ENCODE results near the gene NEK8. TPM values are rescaled to one million over a fixed set of nuclear protein-coding genes. Genes with fewer than 3 reads are reported as not detected.

Gene NEK8
- total and polyA plus RNA-seq, 9 of the 15 experiments (the other 6 are each of a cell fraction or from before 2014, with no cell fraction given): 0.98 to 16.6 (median 4.6) TPM

DNA sequence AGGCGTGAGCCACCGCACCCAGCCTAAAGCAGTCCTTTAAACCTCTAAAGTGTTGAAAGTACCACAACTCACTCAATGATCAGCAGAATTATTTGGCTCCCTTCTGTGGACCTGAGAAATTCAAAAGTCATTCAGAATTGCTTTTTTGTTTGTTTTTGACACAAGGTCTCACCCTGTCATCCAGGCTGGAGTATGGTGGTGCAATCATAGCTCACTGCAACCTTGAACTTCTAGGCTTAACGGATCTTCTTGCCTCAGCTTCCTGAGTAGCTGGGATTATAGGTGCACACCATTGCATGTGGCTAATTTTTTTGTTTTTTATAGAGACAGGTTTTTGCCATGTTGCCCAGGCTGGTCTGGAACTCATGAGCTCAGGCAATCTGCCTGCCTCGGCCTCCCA, 59.5 kb downstream of the NEK8 start:
- Histone ChIP-seq H3K9me1 (ENCODE audit: control insufficient read depth, insufficient read depth, low read length) (no peaks in the 10 kb centered on the region), H3K27me3 (ENCODE audit: control insufficient read depth in 2 of 2, insufficient read depth in 2 of 2, low read length in 2 of 2) (no peaks in the 10 kb centered on the region), H3K36me3 (ENCODE audit: control insufficient read depth, insufficient read depth, low read length) (peaks cover 39% of the 10 kb centered on the region), H3K79me2 (ENCODE audit: control insufficient read depth, insufficient read depth, low read length) (peaks cover 59% of the 10 kb centered on the region), H4K20me1 (replicated peaks; ENCODE audit: control insufficient read depth, insufficient read depth, low read length) (no peaks in the 10 kb centered on the region), H3K4me2 (ENCODE audit: insufficient read depth, low read length) (no peak overlapping the region), H3K9ac (ENCODE audit: insufficient read depth in 1 of 2, low read depth in 2 of 2, low read length in 2 of 2) (no peak overlapping the region; a peak in 1 of 4 replicates), H3K4me3 (no peak overlapping the region), H3K9me3 (replicated peaks; ENCODE audit: control insufficient read depth, insufficient read depth, low read depth, low read length) (no peaks in the 10 kb centered on the region), H2AFZ (ENCODE audit: low read depth, low read length) (no peak overlapping the region), H3K4me1 (replicated peaks in 1 of 2; ENCODE audit: control insufficient read depth in 2 of 2, insufficient read depth in 2 of 2, low read length in 2 of 2) (peaks cover 0 to 6% of the 10 kb centered on the region in 2 experiments; a peak in 4 of 5 replicates), H3K27ac (ENCODE audit: extremely low read depth, low read depth, low read length) (no peak overlapping the region; the same call in 2 of the 3 replicates)
- DNase-seq (ENCODE audit: extremely low read depth in 1 of 4, low spot score in 3 of 4) (no peak), ATAC-seq (no peak), FAIRE-seq (no peak)
- WGBS (ENCODE audit: insufficient coverage, low coverage, missing lambda C conversion rate): 84% methylated on average over 4 of the region's 4 CpGs
- POLR2A ChIA-PET: interaction anchor here (1.0 to 1.1 kb wide), 2 partner anchors 34 to 109 kb away, joined by 3 read pairs; partner anchors contain the start of gene FLOT2
- TF ChIP-seq, protein P1, sequence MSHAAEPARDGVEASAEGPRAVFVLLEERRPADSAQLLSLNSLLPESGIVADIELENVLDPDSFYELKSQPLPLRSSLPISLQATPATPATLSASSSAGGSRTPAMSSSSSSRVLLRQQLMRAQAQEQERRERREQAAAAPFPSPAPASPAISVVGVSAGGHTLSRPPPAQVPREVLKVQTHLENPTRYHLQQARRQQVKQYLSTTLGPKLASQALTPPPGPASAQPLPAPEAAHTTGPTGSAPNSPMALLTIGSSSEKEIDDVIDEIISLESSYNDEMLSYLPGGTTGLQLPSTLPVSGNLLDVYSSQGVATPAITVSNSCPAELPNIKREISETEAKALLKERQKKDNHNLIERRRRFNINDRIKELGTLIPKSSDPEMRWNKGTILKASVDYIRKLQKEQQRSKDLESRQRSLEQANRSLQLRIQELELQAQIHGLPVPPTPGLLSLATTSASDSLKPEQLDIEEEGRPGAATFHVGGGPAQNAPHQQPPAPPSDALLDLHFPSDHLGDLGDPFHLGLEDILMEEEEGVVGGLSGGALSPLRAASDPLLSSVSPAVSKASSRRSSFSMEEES (CRISPR knock-in tag; IDR thresholded peaks at IDR 0.05): no peak
- TF ChIP-seq, protein P2, sequence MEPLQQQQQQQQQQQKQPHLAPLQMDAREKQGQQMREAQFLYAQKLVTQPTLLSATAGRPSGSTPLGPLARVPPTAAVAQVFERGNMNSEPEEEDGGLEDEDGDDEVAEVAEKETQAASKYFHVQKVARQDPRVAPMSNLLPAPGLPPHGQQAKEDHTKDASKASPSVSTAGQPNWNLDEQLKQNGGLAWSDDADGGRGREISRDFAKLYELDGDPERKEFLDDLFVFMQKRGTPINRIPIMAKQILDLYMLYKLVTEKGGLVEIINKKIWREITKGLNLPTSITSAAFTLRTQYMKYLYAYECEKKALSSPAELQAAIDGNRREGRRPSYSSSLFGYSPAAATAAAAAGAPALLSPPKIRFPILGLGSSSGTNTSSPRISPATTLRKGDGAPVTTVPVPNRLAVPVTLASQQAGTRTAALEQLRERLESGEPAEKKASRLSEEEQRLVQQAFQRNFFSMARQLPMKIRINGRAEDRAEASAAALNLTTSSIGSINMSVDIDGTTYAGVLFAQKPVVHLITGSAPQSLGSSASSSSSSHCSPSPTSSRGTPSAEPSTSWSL (CRISPR knock-in tag; IDR thresholded peaks at IDR 0.05; ENCODE audit: borderline replicate concordance): no peak
- no peak for TF ChIP-seq CREBBP (IDR thresholded peaks at IDR 0.05; ENCODE audit: low read depth, low read length)
- in situ Hi-C loops (cut with MboI) (no loop called here), intact Hi-C loops (cut with micrococcal nuclease) (no loop called here)
- CTCF ChIA-PET (ENCODE audit: low intra/inter-chr PET ratio): no interaction called here
- no TSS peak for BruUV-seq (replicated peaks)

Small RNA genes within 50 kb of the gene (small RNA-seq; reads per million reads assigned to genes)
- gene SNORD42A: not detected
- gene SNORD42B: not detected
- gene SNORD4A: not detected
- not detected for gene SNORD4B

Other genes with a start within 250 kb of the NEK8 start
Only the 7 nearest of the 19 such genes appear.
- gene SDF2, start 66.9 kb upstream of the NEK8 start, total RNA-seq (2014; rRNA removed): 41.2 and 46.7 TPM in 2 replicates
- 62.7 and 64.0 TPM in 2 replicates for gene SDF2, start 66.9 kb upstream of the NEK8 start, total RNA-seq (2014; rRNA removed; fragmentation: Illumina TruSeq; extraction: Trizol)
- gene SDF2, start 66.9 kb upstream of the NEK8 start, total RNA-seq (2015; rRNA removed; fragmentation: Illumina TruSeq; extraction: Trizol): 50.2 and 51.6 TPM in 2 replicates
- 45.7 and 50.0 TPM in 2 replicates for gene SDF2, start 66.9 kb upstream of the NEK8 start, total RNA-seq (2021)
- gene SDF2, start 66.9 kb upstream of the NEK8 start, polyA plus RNA-seq (2011; rRNA removed): 56.1 and 77.2 TPM in 2 replicates
- gene SDF2, start 66.9 kb upstream of the NEK8 start, polyA plus RNA-seq (2014; fragmentation: Illumina TruSeq; extraction: Trizol): 62.1 and 67.0 TPM in 2 replicates
- gene SDF2, start 66.9 kb upstream of the NEK8 start, polyA plus RNA-seq (2014; fragmentation: Nextera tagmentation; extraction: Ambion mirVana): 100 to 1,000 TPM; 116 to 132 TPM
- gene SDF2, start 66.9 kb upstream of the NEK8 start, polyA plus RNA-seq (2014; rRNA removed): 60.8 and 65.6 TPM in 2 replicates
- gene SUPT6H, start 66.6 kb upstream of the NEK8 start, total RNA-seq (2014; rRNA removed): 58.1 and 80.4 TPM in 2 replicates
- 44.4 and 48.2 TPM in 2 replicates for gene SUPT6H, start 66.6 kb upstream of the NEK8 start, total RNA-seq (2014; rRNA removed; fragmentation: Illumina TruSeq; extraction: Trizol)
- 49.2 and 49.8 TPM in 2 replicates for gene SUPT6H, start 66.6 kb upstream of the NEK8 start, total RNA-seq (2015; rRNA removed; fragmentation: Illumina TruSeq; extraction: Trizol)
- 67.9 and 77.7 TPM in 2 replicates for gene SUPT6H, start 66.6 kb upstream of the NEK8 start, total RNA-seq (2021)
- 34.8 and 35.8 TPM in 2 replicates for gene SUPT6H, start 66.6 kb upstream of the NEK8 start, polyA plus RNA-seq (2011; rRNA removed)
- gene SUPT6H, start 66.6 kb upstream of the NEK8 start, polyA plus RNA-seq (2014; fragmentation: Illumina TruSeq; extraction: Trizol): 68.5 and 68.9 TPM in 2 replicates
- 1 to 10 TPM; 1.7 to 3.3 TPM for gene SUPT6H, start 66.6 kb upstream of the NEK8 start, polyA plus RNA-seq (2014; fragmentation: Nextera tagmentation; extraction: Ambion mirVana)
- 47.8 and 57.3 TPM in 2 replicates for gene SUPT6H, start 66.6 kb upstream of the NEK8 start, polyA plus RNA-seq (2014; rRNA removed)
- gene PROCA1, start 16.9 kb upstream of the NEK8 start, total RNA-seq (2014; rRNA removed): 5.9 and 6.6 TPM in 2 replicates
- gene PROCA1, start 16.9 kb upstream of the NEK8 start, total RNA-seq (2014; rRNA removed; fragmentation: Illumina TruSeq; extraction: Trizol): 2.7 and 2.9 TPM in 2 replicates
- gene PROCA1, start 16.9 kb upstream of the NEK8 start, total RNA-seq (2015; rRNA removed; fragmentation: Illumina TruSeq; extraction: Trizol): 4.7 and 5.4 TPM in 2 replicates
- gene PROCA1, start 16.9 kb upstream of the NEK8 start, total RNA-seq (2021): 5.3 and 5.6 TPM in 2 replicates
- gene PROCA1, start 16.9 kb upstream of the NEK8 start, polyA plus RNA-seq (2011; rRNA removed): 7.0 and 7.3 TPM in 2 replicates
- 5.4 and 6.7 TPM in 2 replicates for gene PROCA1, start 16.9 kb upstream of the NEK8 start, polyA plus RNA-seq (2014; fragmentation: Illumina TruSeq; extraction: Trizol)
- gene PROCA1, start 16.9 kb upstream of the NEK8 start, polyA plus RNA-seq (2014; fragmentation: Nextera tagmentation; extraction: Ambion mirVana): 1 to 10 TPM in 1 of 2 experiments, under 1 TPM in 1; 0.78 to 1.3 TPM
- 13.1 and 16.2 TPM in 2 replicates for gene PROCA1, start 16.9 kb upstream of the NEK8 start, polyA plus RNA-seq (2014; rRNA removed)
- 0.37 and 3.8 TPM in 2 replicates for gene RAB34, start 10.9 kb upstream of the NEK8 start, total RNA-seq (2014; rRNA removed)
- 0.29 and 0.47 TPM in 2 replicates for gene RAB34, start 10.9 kb upstream of the NEK8 start, total RNA-seq (2014; rRNA removed; fragmentation: Illumina TruSeq; extraction: Trizol)
- 0.18 and 0.26 TPM in 2 replicates for gene RAB34, start 10.9 kb upstream of the NEK8 start, total RNA-seq (2015; rRNA removed; fragmentation: Illumina TruSeq; extraction: Trizol)
- 0.92 and 2.1 TPM in 2 replicates for gene RAB34, start 10.9 kb upstream of the NEK8 start, total RNA-seq (2021)
- 0.60 and 0.81 TPM in 2 replicates for gene RAB34, start 10.9 kb upstream of the NEK8 start, polyA plus RNA-seq (2011; rRNA removed)
- 0.19 TPM in 1 of 2 replicates, not detected in the other for gene RAB34, start 10.9 kb upstream of the NEK8 start, polyA plus RNA-seq (2014; fragmentation: Illumina TruSeq; extraction: Trizol)
- under 1 TPM in 1 of 2 experiments, not detected in 1; 0.07 TPM for gene RAB34, start 10.9 kb upstream of the NEK8 start, polyA plus RNA-seq (2014; fragmentation: Nextera tagmentation; extraction: Ambion mirVana)
- 0.44 and 1.0 TPM in 2 replicates for gene RAB34, start 10.9 kb upstream of the NEK8 start, polyA plus RNA-seq (2014; rRNA removed)
- 1,152 and 1,205 TPM in 2 replicates for gene RPL23A, start 8.8 kb upstream of the NEK8 start, total RNA-seq (2014; rRNA removed)
- 2,395 and 2,469 TPM in 2 replicates for gene RPL23A, start 8.8 kb upstream of the NEK8 start, total RNA-seq (2014; rRNA removed; fragmentation: Illumina TruSeq; extraction: Trizol)
- 1,764 and 1,818 TPM in 2 replicates for gene RPL23A, start 8.8 kb upstream of the NEK8 start, total RNA-seq (2015; rRNA removed; fragmentation: Illumina TruSeq; extraction: Trizol)
- gene RPL23A, start 8.8 kb upstream of the NEK8 start, total RNA-seq (2021): 2,532 and 2,839 TPM in 2 replicates
- 2,188 and 2,272 TPM in 2 replicates for gene RPL23A, start 8.8 kb upstream of the NEK8 start, polyA plus RNA-seq (2011; rRNA removed)
- 1,539 and 1,550 TPM in 2 replicates for gene RPL23A, start 8.8 kb upstream of the NEK8 start, polyA plus RNA-seq (2014; fragmentation: Illumina TruSeq; extraction: Trizol)
- 1,000 to 10,000 TPM; 6,705 to 7,115 TPM for gene RPL23A, start 8.8 kb upstream of the NEK8 start, polyA plus RNA-seq (2014; fragmentation: Nextera tagmentation; extraction: Ambion mirVana)
- 1,016 and 1,176 TPM in 2 replicates for gene RPL23A, start 8.8 kb upstream of the NEK8 start, polyA plus RNA-seq (2014; rRNA removed)
- gene TLCD1, start 2.6 kb upstream of the NEK8 start, total RNA-seq (2014; rRNA removed): 15.8 and 26.0 TPM in 2 replicates
- gene TLCD1, start 2.6 kb upstream of the NEK8 start, total RNA-seq (2014; rRNA removed; fragmentation: Illumina TruSeq; extraction: Trizol): 19.7 and 21.7 TPM in 2 replicates
- 15.7 and 18.1 TPM in 2 replicates for gene TLCD1, start 2.6 kb upstream of the NEK8 start, total RNA-seq (2015; rRNA removed; fragmentation: Illumina TruSeq; extraction: Trizol)
- gene TLCD1, start 2.6 kb upstream of the NEK8 start, total RNA-seq (2021): 27.1 and 29.5 TPM in 2 replicates
- gene TLCD1, start 2.6 kb upstream of the NEK8 start, polyA plus RNA-seq (2011; rRNA removed): 17.2 and 33.2 TPM in 2 replicates
- 34.2 and 37.7 TPM in 2 replicates for gene TLCD1, start 2.6 kb upstream of the NEK8 start, polyA plus RNA-seq (2014; fragmentation: Illumina TruSeq; extraction: Trizol)
- gene TLCD1, start 2.6 kb upstream of the NEK8 start, polyA plus RNA-seq (2014; fragmentation: Nextera tagmentation; extraction: Ambion mirVana): 10 to 100 TPM in 1 of 2 experiments, 1 to 10 TPM in 1; 6.8 to 10.2 TPM
- gene TLCD1, start 2.6 kb upstream of the NEK8 start, polyA plus RNA-seq (2014; rRNA removed): 25.0 and 34.7 TPM in 2 replicates
- gene TRAF4, start 15.2 kb downstream of the NEK8 start, total RNA-seq (2014; rRNA removed): 75.4 and 112 TPM in 2 replicates
- 23.6 and 32.0 TPM in 2 replicates for gene TRAF4, start 15.2 kb downstream of the NEK8 start, total RNA-seq (2014; rRNA removed; fragmentation: Illumina TruSeq; extraction: Trizol)
- 45.6 and 52.6 TPM in 2 replicates for gene TRAF4, start 15.2 kb downstream of the NEK8 start, total RNA-seq (2015; rRNA removed; fragmentation: Illumina TruSeq; extraction: Trizol)
- gene TRAF4, start 15.2 kb downstream of the NEK8 start, total RNA-seq (2021): 147 and 156 TPM in 2 replicates
- gene TRAF4, start 15.2 kb downstream of the NEK8 start, polyA plus RNA-seq (2011; rRNA removed): 72.4 and 96.6 TPM in 2 replicates
- gene TRAF4, start 15.2 kb downstream of the NEK8 start, polyA plus RNA-seq (2014; fragmentation: Illumina TruSeq; extraction: Trizol): 85.4 and 87.7 TPM in 2 replicates
- 1 to 10 TPM; 2.4 to 5.0 TPM for gene TRAF4, start 15.2 kb downstream of the NEK8 start, polyA plus RNA-seq (2014; fragmentation: Nextera tagmentation; extraction: Ambion mirVana)
- gene TRAF4, start 15.2 kb downstream of the NEK8 start, polyA plus RNA-seq (2014; rRNA removed): 108 and 121 TPM in 2 replicates

Measured in K562 (cell line).